ENCODE data around the gene KIRREL3.

KIRREL3 gene

GRCh38 chr11:126897430-126897829, 103.1 kb downstream of the KIRREL3 start:
- no peak overlapping the region for H3K4me3 ChIP-seq (ENCODE audit: low read depth, low read length)
- no peak for TF ChIP-seq CTCF (IDR thresholded peaks at IDR 0.05; ENCODE audit: low read depth, low read length)

GRCh38 chr11:126896025-126896424, 104.5 kb downstream of the KIRREL3 start:
- no peak overlapping the region for H3K4me3 ChIP-seq (ENCODE audit: low read depth, low read length)
- no peak for TF ChIP-seq CTCF (IDR thresholded peaks at IDR 0.05; ENCODE audit: low read depth, low read length)

- no peak overlapping the region for H3K4me3 ChIP-seq (ENCODE audit: low read depth, low read length)
- TF ChIP-seq CTCF (IDR thresholded peaks at IDR 0.05; ENCODE audit: low read depth, low read length): no peak
Measured at GRCh38 chr11:126893796-126894195, 106.8 kb downstream of the KIRREL3 start.

- H3K4me3 ChIP-seq (ENCODE audit: low read depth, low read length): no peak overlapping the region
- TF ChIP-seq CTCF (IDR thresholded peaks at IDR 0.05; ENCODE audit: low read depth, low read length): no peak
Measured at GRCh38 chr11:126892756-126893155, 107.8 kb downstream of the KIRREL3 start.

- no peak overlapping the region for H3K4me3 ChIP-seq (ENCODE audit: low read depth, low read length)
- TF ChIP-seq CTCF (IDR thresholded peaks at IDR 0.05; ENCODE audit: low read depth, low read length): no peak
Measured at GRCh38 chr11:126891556-126892217, 108.9 kb downstream of the KIRREL3 start.

GRCh38 chr11:126890561-126890960, 110.0 kb downstream of the KIRREL3 start:
- TF ChIP-seq CTCF (IDR thresholded peaks at IDR 0.05; ENCODE audit: low read depth, low read length): no peak
- H3K4me3 ChIP-seq (ENCODE audit: low read depth, low read length): no peak overlapping the region

GRCh38 chr11:126888115-126888712, 112.4 kb downstream of the KIRREL3 start:
- no peak overlapping the region for H3K4me3 ChIP-seq (ENCODE audit: low read depth, low read length)
- no peak for TF ChIP-seq CTCF (IDR thresholded peaks at IDR 0.05; ENCODE audit: low read depth, low read length)

Measured in WI38 (cell line).